GM23338 (cell line): Measurements from ENCODE around the gene COLEC12. TPM values are rescaled to one million over a fixed set of nuclear protein-coding genes. Genes with fewer than 3 reads are reported as not detected.

Source experiments
- ATAC-seq: fragments of 200-7000 bp; cut with Tn5 transposase; 3 replicates; pipeline ENCODE4 v1.9.1; 2020
- DNase-seq: peaks from one replicate; pipeline ENCODE4 v3.0.0-alpha.2; 2015; ENCODE audit warnings: low spot score
- H2AFZ ChIP-seq: fragments of 200-600 bp; sonication (generic); 2 replicates; pipeline ENCODE4 v1.8.0; 2016; ENCODE audit warnings: antibody characterized with exemption, mild to moderate bottlenecking, moderate library complexity
- H3F3A ChIP-seq: fragments of 200-600 bp; sonication (generic); replicated peaks from 2 replicates; pipeline ENCODE4 v1.8.0; 2017; ENCODE audit warnings: antibody characterized with exemption, mixed run types, low read depth
- H3K27ac ChIP-seq: fragments of 200-600 bp; sonication (generic); 2 replicates; pipeline ENCODE4 v1.6.1; 2016; ENCODE audit warnings: low read depth
- H3K27me3 ChIP-seq: fragments of 200-600 bp; sonication (generic); 2 replicates; pipeline ENCODE4 v1.8.0; 2016; ENCODE audit warnings: mild to moderate bottlenecking, mixed run types, moderate library complexity; ENCODE audit not compliant: insufficient read depth
- H3K36me3 ChIP-seq: fragments of 200-600 bp; sonication (generic); 2 replicates; pipeline ENCODE4 v1.8.0; 2016; ENCODE audit warnings: mild to moderate bottlenecking; ENCODE audit not compliant: insufficient read depth
- H3K4me1 ChIP-seq: fragments of 200-600 bp; sonication (generic); 2 replicates; pipeline ENCODE4 v1.8.0; 2016; ENCODE audit warnings: mild to moderate bottlenecking, moderate library complexity; ENCODE audit not compliant: insufficient read depth
- H3K4me2 ChIP-seq: fragments of 200-600 bp; sonication (generic); 2 replicates; pipeline ENCODE4 v1.7.1; 2017; ENCODE audit warnings: mixed run types
- H3K4me3 ChIP-seq: fragments of 200-600 bp; sonication (generic); 2 replicates; pipeline ENCODE4 v1.6.1; 2016; ENCODE audit warnings: mixed run types
- H3K79me2 ChIP-seq: fragments of 200-600 bp; sonication (generic); replicated peaks from 2 replicates; pipeline ENCODE4 v1.8.0; 2017; ENCODE audit warnings: mild to moderate bottlenecking; ENCODE audit not compliant: insufficient read depth
- H3K9me2 ChIP-seq: fragments of 200-600 bp; sonication (generic); 2 replicates; pipeline ENCODE4 v1.8.0; 2017; ENCODE audit not compliant: insufficient read depth
- H4K20me1 ChIP-seq: fragments of 200-600 bp; sonication (generic); replicated peaks from 2 replicates; pipeline ENCODE4 v1.8.0; 2017; ENCODE audit warnings: mild to moderate bottlenecking; ENCODE audit not compliant: insufficient read depth
- H3K27ac Mint-ChIP-seq: 2 replicates; pipeline ENCODE4 v1.8.0; 2020; ENCODE audit warnings: inconsistent platforms, mild to moderate bottlenecking, moderate library complexity, mixed read lengths
- H3K27me3 Mint-ChIP-seq: 3 replicates; pipeline ENCODE4 v1.8.0; 2022; ENCODE audit warnings: low read depth, mild to moderate bottlenecking, moderate library complexity, mixed read lengths, inconsistent platforms; ENCODE audit not compliant: insufficient read depth, poor library complexity
- H3K36me3 Mint-ChIP-seq: 3 replicates; pipeline ENCODE4 v1.8.0; 2021; ENCODE audit warnings: low read depth, mild to moderate bottlenecking, inconsistent platforms, moderate library complexity, mixed read lengths
- H3K4me1 Mint-ChIP-seq: 3 replicates; pipeline ENCODE4 v1.8.0; 2020; ENCODE audit warnings: mild to moderate bottlenecking, inconsistent platforms, mixed read lengths
- H3K4me3 Mint-ChIP-seq: 3 replicates; pipeline ENCODE4 v1.8.0; 2021; ENCODE audit warnings: moderate library complexity, mild to moderate bottlenecking, inconsistent platforms, mixed read lengths
- H3K9me3 Mint-ChIP-seq: 3 replicates; pipeline ENCODE4 v1.8.0; 2020; ENCODE audit warnings: moderate library complexity, mild to moderate bottlenecking, inconsistent platforms, mixed read lengths
- CREB1 ChIP-seq: fragments of 250-450 bp; sonication (Bioruptor Pico); IDR thresholded peaks from 2 replicates; pipeline ENCODE4 v1.5.0; 2020; ENCODE audit warnings: low read depth, mild to moderate bottlenecking, moderate library complexity
- ETS1 ChIP-seq: IDR thresholded peaks from 2 replicates; pipeline ENCODE4 v1.6.1; 2016; ENCODE audit warnings: antibody characterized with exemption
- EZH2 ChIP-seq: fragments of 200-600 bp; sonication (generic); IDR thresholded peaks from one replicate; pipeline ENCODE4 v1.8.0; 2017; ENCODE audit warnings: antibody characterized with exemption, mild to moderate bottlenecking, low read depth; ENCODE audit not compliant: unreplicated experiment
- EZH2phosphoT487 ChIP-seq: fragments of 200-600 bp; sonication (generic); IDR thresholded peaks from one replicate; pipeline ENCODE4 v1.8.1; 2018; ENCODE audit warnings: antibody characterized with exemption; ENCODE audit not compliant: unreplicated experiment
- STAT1 ChIP-seq: IDR thresholded peaks from one replicate; pipeline ENCODE4 v1.6.1; 2016; ENCODE audit warnings: antibody characterized with exemption; ENCODE audit not compliant: unreplicated experiment
- ZNF331 ChIP-seq: fragments of 250-450 bp; sonication (Bioruptor Pico); IDR thresholded peaks from 2 replicates; pipeline ENCODE4 v1.5.0; 2020; ENCODE audit warnings: low read depth, mild to moderate bottlenecking, moderate library complexity
- polyA plus RNA-seq: library from polyadenylated mRNA; unstranded; fragments of >200 nt; fragmentation: Nextera tagmentation; extraction: Ambion mirVana; gene quantifications from 2 replicates; pipeline ENCODE4 v1.2.1, GENCODE V29; 2016
- total RNA-seq: library from RNA; depleted of rRNA; stranded (reverse); fragments of >200 nt; shearing (Covaris generic); gene quantifications from 2 replicates; pipeline ENCODE4 v1.2.3, GENCODE V29; 2014
- TF ChIP-seq, protein P1 (sequence below): fragments of 250-450 bp; sonication (Bioruptor Pico); IDR thresholded peaks from 2 replicates; pipeline ENCODE4 v1.5.0; 2020; ENCODE audit warnings: mild to moderate bottlenecking, moderate library complexity

Gene COLEC12
- total and polyA plus RNA-seq, 2 experiments from 2014 or later, result 1.1 to 3.2 TPM

DNA sequence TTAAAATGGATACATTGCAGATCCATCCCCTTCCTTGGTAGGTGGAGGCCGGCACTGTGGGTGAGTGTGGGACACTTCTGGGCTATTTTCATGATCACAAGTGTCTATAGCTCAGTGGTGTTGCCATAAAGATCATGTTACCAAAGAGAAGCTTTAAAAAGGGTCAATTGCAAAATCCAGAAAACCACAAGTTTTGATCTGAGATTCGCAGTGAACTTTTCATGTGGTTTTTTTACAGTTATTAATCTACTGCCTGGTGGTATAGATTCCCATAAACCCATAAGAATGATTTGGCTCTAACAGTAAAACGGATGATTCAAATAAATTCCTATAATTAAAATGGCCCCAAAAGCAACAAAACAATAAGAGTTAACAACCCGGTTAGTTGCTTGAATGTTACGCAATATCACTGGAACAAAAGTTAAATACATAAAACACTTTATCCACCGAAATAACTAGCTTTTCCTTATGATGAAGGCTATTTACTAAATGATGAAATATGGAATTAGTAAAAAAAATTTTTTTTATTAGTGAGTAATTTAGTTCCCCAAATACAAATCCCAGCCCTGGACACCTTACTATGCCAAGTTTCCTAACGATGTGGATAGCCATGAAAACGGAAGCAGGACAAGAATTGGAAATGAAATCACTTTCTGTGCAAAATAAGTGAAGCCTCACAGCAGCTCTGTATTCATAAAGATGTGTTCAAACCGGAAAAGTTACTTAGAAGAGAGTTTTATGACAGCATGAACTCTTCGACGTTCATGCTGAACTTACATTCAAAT lies 137.0 kb downstream of the COLEC12 start (continued):
- TF ChIP-seq, protein P1, sequence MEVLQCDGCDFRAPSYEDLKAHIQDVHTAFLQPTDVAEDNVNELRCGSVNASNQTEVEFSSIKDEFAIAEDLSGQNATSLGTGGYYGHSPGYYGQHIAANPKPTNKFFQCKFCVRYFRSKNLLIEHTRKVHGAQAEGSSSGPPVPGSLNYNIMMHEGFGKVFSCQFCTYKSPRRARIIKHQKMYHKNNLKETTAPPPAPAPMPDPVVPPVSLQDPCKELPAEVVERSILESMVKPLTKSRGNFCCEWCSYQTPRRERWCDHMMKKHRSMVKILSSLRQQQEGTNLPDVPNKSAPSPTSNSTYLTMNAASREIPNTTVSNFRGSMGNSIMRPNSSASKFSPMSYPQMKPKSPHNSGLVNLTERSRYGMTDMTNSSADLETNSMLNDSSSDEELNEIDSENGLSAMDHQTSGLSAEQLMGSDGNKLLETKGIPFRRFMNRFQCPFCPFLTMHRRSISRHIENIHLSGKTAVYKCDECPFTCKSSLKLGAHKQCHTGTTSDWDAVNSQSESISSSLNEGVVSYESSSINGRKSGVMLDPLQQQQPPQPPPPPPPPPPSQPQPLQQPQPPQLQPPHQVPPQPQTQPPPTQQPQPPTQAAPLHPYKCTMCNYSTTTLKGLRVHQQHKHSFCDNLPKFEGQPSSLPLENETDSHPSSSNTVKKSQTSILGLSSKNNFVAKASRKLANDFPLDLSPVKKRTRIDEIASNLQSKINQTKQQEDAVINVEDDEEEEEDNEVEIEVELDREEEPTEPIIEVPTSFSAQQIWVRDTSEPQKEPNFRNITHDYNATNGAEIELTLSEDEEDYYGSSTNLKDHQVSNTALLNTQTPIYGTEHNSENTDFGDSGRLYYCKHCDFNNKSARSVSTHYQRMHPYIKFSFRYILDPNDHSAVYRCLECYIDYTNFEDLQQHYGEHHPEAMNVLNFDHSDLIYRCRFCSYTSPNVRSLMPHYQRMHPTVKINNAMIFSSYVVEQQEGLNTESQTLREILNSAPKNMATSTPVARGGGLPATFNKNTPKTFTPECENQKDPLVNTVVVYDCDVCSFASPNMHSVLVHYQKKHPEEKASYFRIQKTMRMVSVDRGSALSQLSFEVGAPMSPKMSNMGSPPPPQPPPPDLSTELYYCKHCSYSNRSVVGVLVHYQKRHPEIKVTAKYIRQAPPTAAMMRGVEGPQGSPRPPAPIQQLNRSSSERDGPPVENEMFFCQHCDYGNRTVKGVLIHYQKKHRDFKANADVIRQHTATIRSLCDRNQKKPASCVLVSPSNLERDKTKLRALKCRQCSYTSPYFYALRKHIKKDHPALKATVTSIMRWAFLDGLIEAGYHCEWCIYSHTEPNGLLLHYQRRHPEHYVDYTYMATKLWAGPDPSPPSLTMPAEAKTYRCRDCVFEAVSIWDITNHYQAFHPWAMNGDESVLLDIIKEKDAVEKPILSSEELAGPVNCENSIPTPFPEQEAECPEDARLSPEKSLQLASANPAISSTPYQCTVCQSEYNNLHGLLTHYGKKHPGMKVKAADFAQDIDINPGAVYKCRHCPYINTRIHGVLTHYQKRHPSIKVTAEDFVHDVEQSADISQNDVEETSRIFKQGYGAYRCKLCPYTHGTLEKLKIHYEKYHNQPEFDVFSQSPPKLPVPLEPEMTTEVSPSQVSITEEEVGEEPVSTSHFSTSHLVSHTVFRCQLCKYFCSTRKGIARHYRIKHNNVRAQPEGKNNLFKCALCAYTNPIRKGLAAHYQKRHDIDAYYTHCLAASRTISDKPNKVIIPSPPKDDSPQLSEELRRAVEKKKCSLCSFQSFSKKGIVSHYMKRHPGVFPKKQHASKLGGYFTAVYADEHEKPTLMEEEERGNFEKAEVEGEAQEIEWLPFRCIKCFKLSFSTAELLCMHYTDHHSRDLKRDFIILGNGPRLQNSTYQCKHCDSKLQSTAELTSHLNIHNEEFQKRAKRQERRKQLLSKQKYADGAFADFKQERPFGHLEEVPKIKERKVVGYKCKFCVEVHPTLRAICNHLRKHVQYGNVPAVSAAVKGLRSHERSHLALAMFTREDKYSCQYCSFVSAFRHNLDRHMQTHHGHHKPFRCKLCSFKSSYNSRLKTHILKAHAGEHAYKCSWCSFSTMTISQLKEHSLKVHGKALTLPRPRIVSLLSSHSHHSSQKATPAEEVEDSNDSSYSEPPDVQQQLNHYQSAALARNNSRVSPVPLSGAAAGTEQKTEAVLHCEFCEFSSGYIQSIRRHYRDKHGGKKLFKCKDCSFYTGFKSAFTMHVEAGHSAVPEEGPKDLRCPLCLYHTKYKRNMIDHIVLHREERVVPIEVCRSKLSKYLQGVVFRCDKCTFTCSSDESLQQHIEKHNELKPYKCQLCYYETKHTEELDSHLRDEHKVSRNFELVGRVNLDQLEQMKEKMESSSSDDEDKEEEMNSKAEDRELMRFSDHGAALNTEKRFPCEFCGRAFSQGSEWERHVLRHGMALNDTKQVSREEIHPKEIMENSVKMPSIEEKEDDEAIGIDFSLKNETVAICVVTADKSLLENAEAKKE, result no peak
- TF ChIP-seq EZH2phosphoT487, result no peak
- no peak for TF ChIP-seq EZH2
- TF ChIP-seq CREB1 (CRISPR knock-in tag), result no peak

GRCh38 chr18:362311-363290 lies 137.9 kb downstream of the COLEC12 start:
- no peaks in the 10 kb centered on the region for H3K79me2 ChIP-seq
- peaks cover 36% of the 10 kb centered on the region for H3K4me1 Mint-ChIP-seq
- H3K9me2 ChIP-seq, result peaks cover 7% of the 10 kb centered on the region; the same call in 1 of the 2 replicates
- H3K27ac Mint-ChIP-seq, result peak overlapping the region; percentile 42; the same call in 1 of the 2 replicates
- peaks cover 19% of the 10 kb centered on the region for H3K4me1 ChIP-seq
- H3K4me3 Mint-ChIP-seq, result no peak overlapping the region
- H3K36me3 Mint-ChIP-seq, result no peaks in the 10 kb centered on the region
- no peaks in the 10 kb centered on the region for H3K27me3 ChIP-seq
- no peaks in the 10 kb centered on the region for H3K36me3 ChIP-seq
- no peak for DNase-seq
- H3F3A ChIP-seq, result no peaks in the 10 kb centered on the region
- no peaks in the 10 kb centered on the region for H4K20me1 ChIP-seq
- peak overlapping the region; percentile 60 for H3K4me2 ChIP-seq
- peak; percentile 13 for ATAC-seq
- H3K9me3 Mint-ChIP-seq, result no peaks in the 10 kb centered on the region
- H3K27ac ChIP-seq, result no peak overlapping the region
- H3K27me3 Mint-ChIP-seq, result peaks cover 5% of the 10 kb centered on the region
- peak overlapping the region; percentile 91 for H2AFZ ChIP-seq
- H3K4me3 ChIP-seq, result no peak overlapping the region
- TF ChIP-seq STAT1 (no peak), ETS1 (no peak), ZNF331 (CRISPR knock-in tag) (no peak)
